Neural crest cell (in vitro differentiated cells): Measurements from ENCODE around the gene EGLN3. TPM values are rescaled to one million over a fixed set of nuclear protein-coding genes. Genes with fewer than 3 reads are reported as not detected.

ENCODE experiments used
- DNase-seq: peaks from one replicate; pipeline ENCODE4 v3.0.0; 2021; ENCODE audit warnings: low read depth, mixed read lengths, low spot score
- H3K27ac Mint-ChIP-seq: one replicate; pipeline ENCODE4 v1.8.0; 2021; ENCODE audit warnings: mild to moderate bottlenecking, mixed read lengths; ENCODE audit not compliant: unreplicated experiment
- H3K27me3 Mint-ChIP-seq: 2 replicates; pipeline ENCODE4 v1.8.0; 2021; ENCODE audit warnings: low read depth, mild to moderate bottlenecking, mixed read lengths
- H3K36me3 Mint-ChIP-seq: 2 replicates; pipeline ENCODE4 v1.8.0; 2021; ENCODE audit warnings: low read depth, mild to moderate bottlenecking, mixed read lengths
- H3K4me1 Mint-ChIP-seq: 2 replicates; pipeline ENCODE4 v1.8.0; 2021; ENCODE audit warnings: mixed read lengths
- H3K4me3 Mint-ChIP-seq: one replicate; pipeline ENCODE4 v1.8.0; 2021; ENCODE audit warnings: mild to moderate bottlenecking, mixed read lengths
- H3K9me3 Mint-ChIP-seq: 2 replicates; pipeline ENCODE4 v1.8.0; 2021; ENCODE audit warnings: mixed read lengths
- CTCF ChIP-seq: fragments of 200-600 bp; sonication (generic); conservative IDR thresholded peaks from 2 replicates; pipeline ENCODE4 v1.5.0; 2021; ENCODE audit warnings: antibody characterized with exemption, mild to moderate bottlenecking
- total RNA-seq: library from RNA; stranded (reverse); gene quantifications from 2 replicates; pipeline ENCODE4 v1.2.1, GENCODE V29; 2021

The EGLN3 gene
- total RNA-seq, 1 donor from 2014 or later = 0.89 TPM

DNA sequence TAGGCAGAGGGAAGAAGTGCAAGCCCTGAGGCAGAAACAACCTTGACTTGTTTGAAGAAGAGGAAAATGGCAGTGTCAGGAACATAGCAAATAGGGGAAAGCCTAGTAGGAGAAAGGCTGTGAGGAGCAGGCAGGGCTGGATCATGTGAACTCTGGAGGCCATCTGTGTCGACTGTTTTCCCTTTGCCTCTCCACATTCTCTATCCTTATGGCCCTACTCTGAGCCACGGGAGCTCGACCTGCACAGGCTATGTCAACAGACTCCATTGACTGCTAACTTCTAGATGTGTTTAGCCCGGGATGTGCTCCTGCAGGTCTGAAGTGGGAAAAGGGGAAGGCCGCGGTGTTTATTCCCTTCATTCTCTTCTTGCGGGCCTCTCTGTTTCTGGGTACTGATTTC lies 35.2 kb downstream of the EGLN3 start:
- no peak overlapping the region for H3K27ac Mint-ChIP-seq
- no peaks in the 10 kb centered on the region for H3K36me3 Mint-ChIP-seq
- no peak for TF ChIP-seq CTCF
- DNase-seq = no peak
- H3K4me1 Mint-ChIP-seq = no peaks in the 10 kb centered on the region
- H3K27me3 Mint-ChIP-seq = no peaks in the 10 kb centered on the region
- no peak overlapping the region for H3K4me3 Mint-ChIP-seq
- no peaks in the 10 kb centered on the region for H3K9me3 Mint-ChIP-seq

GRCh38 chr14:33914676-33915516 lies 36.0 kb downstream of the EGLN3 start:
- Mint-ChIP-seq H3K27me3 (no peaks in the 10 kb centered on the region), H3K4me1 (no peaks in the 10 kb centered on the region), H3K27ac (no peak overlapping the region)

DNA sequence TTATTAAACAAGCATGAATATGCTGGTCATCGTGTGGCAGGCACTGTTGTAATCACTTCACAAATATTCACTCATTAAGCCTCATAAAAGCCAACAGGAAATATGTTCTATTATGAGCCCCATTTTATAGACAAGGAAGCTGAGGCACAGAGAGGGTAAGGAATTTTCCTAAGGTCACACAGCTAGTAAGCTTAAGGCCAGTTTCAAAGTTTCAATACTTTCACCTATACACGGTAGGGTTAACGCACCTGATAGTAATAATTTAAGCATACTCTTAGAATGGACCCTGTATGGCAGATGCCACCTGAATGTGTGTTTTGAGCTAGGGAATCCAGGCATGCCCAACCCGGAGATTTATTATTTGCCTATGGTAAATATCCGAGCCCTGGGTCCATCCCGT lies 39.8 kb downstream of the EGLN3 start:
- no peaks in the 10 kb centered on the region for H3K9me3 Mint-ChIP-seq
- no peak for DNase-seq
- no peaks in the 10 kb centered on the region for H3K36me3 Mint-ChIP-seq
- no peak overlapping the region for H3K4me3 Mint-ChIP-seq
- no peak for TF ChIP-seq CTCF
- no peak overlapping the region for H3K27ac Mint-ChIP-seq
- H3K4me1 Mint-ChIP-seq = no peaks in the 10 kb centered on the region
- H3K27me3 Mint-ChIP-seq = no peaks in the 10 kb centered on the region

More at GRCh38 chr14:33914676-33915516, 36.0 kb downstream of the EGLN3 start:
- TF ChIP-seq CTCF = no peak
- H3K9me3 Mint-ChIP-seq = no peaks in the 10 kb centered on the region
- no peak for DNase-seq
- H3K4me3 Mint-ChIP-seq = no peak overlapping the region
- no peaks in the 10 kb centered on the region for H3K36me3 Mint-ChIP-seq

GRCh38 chr14:33910435-33910834 lies 40.4 kb downstream of the EGLN3 start:
- no peak overlapping the region for H3K4me3 Mint-ChIP-seq
- H3K4me1 Mint-ChIP-seq = no peaks in the 10 kb centered on the region
- no peaks in the 10 kb centered on the region for H3K9me3 Mint-ChIP-seq
- no peak for DNase-seq
- H3K27ac Mint-ChIP-seq = no peak overlapping the region
- no peaks in the 10 kb centered on the region for H3K36me3 Mint-ChIP-seq
- TF ChIP-seq CTCF = no peak
- H3K27me3 Mint-ChIP-seq = no peaks in the 10 kb centered on the region

GRCh38 chr14:33909380-33910084 lies 41.3 kb downstream of the EGLN3 start:
- H3K27ac Mint-ChIP-seq = no peak overlapping the region
- H3K36me3 Mint-ChIP-seq = no peaks in the 10 kb centered on the region
- no peak for TF ChIP-seq CTCF
- H3K9me3 Mint-ChIP-seq = no peaks in the 10 kb centered on the region
- DNase-seq = no peak
- no peaks in the 10 kb centered on the region for H3K4me1 Mint-ChIP-seq
- no peak overlapping the region for H3K4me3 Mint-ChIP-seq
- no peaks in the 10 kb centered on the region for H3K27me3 Mint-ChIP-seq
